ENCODE results near the gene SYNE3. TPM values are rescaled to one million over a fixed set of nuclear protein-coding genes. Genes with fewer than 3 reads are reported as not detected.
A peak's percentile ranks its signal among the peaks of the same experiment; 100 is the strongest.

Gene SYNE3
- total and polyA plus RNA-seq, 5 donors from 2014 or later: 2.7 to 71.7 (median 4.1) TPM

DNA sequence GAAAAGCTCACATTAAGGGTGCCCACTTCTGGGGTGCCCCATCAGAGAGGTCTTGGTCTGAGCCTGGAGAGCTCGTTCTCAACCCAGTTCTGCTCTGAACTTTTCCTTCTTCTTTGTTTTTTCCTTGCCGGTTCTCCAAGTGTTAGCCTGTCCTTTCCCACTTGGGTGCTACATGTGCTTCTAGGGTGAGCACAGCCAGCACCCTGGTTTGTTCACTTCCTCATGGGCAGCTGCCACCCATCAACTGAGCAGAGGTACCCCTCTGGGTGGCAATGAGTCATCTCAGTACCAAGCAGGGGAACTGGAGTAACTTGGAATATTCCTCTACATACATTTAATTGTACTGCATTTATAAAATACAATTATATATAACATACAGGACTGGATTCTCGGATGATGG lies 3.9 kb upstream of the SYNE3 start:
- no peaks in the 10 kb centered on the region for H3K27me3 ChIP-seq (ENCODE audit: control insufficient read depth, insufficient read depth, low read length)
- Mint-ChIP-seq H3K9me3 (no peaks in the 10 kb centered on the region), H3K36me3 (no peaks in the 10 kb centered on the region), H3K4me3 (peak overlapping the region; percentile 83 to 90 (median 90)), H3K27ac (peak overlapping the region; percentile 95 to 99 (median 96)), H3K27me3 (no peaks in the 10 kb centered on the region), H3K4me1 (peaks cover 34 to 85% (median 72%) of the 10 kb centered on the region in 4 donors)
- no peaks in the 10 kb centered on the region for H3K36me3 ChIP-seq (ENCODE audit: control insufficient read depth, insufficient read depth, low read length)
- peaks cover 93% of the 10 kb centered on the region for H3K4me1 ChIP-seq (ENCODE audit: control insufficient read depth, insufficient read depth, low read length, poor library complexity, severe bottlenecking)
- DNase-seq: peak in 1 of 3 donors; percentile 57
- H3K27ac ChIP-seq (ENCODE audit: insufficient read depth, low read length, poor library complexity, severe bottlenecking): peak overlapping the region; percentile 86
- H3K9me3 ChIP-seq (ENCODE audit: control insufficient read depth in 2 of 2, low read length in 2 of 2): no peaks in the 10 kb centered on the region
- peak overlapping the region; percentile 71 for H3K4me3 ChIP-seq (ENCODE audit: low read depth, low read length)
- ATAC-seq (ENCODE audit: low read depth in 2 of 2): no peak

DNA sequence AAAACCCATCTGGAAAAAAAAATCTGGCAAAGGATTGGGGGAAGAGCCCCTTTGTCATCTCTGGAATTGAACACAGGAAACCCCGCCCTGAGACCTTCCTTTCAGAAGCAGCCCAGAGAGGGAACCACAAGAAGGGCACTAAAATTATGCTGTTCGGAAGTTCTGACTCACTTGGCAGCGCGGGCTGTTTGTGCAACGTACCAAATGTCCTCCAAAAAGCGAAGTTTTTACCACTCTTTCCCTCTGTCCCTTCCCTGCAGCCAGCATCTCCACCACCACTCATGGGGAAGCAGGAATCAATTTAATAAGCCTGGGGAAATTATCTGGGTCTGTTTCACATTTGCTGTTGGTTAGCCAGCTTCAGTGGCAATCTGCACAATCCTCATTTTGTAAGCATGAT lies 3.2 kb upstream of the SYNE3 start:
- no peaks in the 10 kb centered on the region for H3K36me3 ChIP-seq (ENCODE audit: control insufficient read depth, insufficient read depth, low read length)
- H3K27me3 Mint-ChIP-seq: no peaks in the 10 kb centered on the region

DNA sequence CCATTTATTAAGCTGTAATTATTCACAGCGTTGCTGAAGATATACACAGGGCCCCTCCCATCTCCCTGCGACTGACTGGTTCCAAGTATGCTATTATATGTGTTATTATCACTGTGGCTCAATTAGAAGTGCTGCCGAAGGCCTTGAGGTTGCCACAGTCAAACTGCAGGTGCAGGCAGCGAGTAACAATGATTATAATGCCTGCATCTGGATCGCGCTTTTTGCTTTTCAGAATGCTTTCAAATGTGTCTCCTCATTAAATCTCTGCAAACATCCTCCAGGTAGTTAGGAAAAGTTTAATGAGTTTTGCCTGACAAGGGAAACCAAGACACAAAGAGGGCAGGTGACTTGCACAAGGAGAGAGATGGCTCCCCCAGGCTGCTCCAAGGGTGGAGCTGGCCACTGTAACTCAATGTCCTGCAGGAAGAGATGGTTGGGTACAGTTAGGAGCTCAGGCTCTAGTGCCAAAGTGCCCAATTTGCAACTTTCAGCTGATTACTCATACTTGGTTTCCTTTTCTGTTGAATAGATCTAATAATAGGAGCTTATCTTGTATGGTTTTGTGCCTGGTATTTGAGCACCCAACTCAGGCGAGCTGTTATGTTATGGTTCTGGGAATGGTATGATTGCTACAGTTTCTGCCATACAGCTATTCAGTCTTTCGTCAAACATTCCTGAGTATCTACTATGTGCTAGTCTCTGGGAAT lies 1.7 kb upstream of the SYNE3 start:
- Histone ChIP-seq H3K27ac (ENCODE audit: insufficient read depth, low read length, poor library complexity, severe bottlenecking) (peak overlapping the region; percentile 86), H3K4me3 (ENCODE audit: low read depth, low read length) (peak overlapping the region; percentile 71), H3K27me3 (ENCODE audit: control insufficient read depth, insufficient read depth, low read length) (no peaks in the 10 kb centered on the region), H3K36me3 (ENCODE audit: control insufficient read depth, insufficient read depth, low read length) (no peaks in the 10 kb centered on the region), H3K4me1 (ENCODE audit: control insufficient read depth, insufficient read depth, low read length, poor library complexity, severe bottlenecking) (peaks cover 95% of the 10 kb centered on the region), H3K9me3 (ENCODE audit: control insufficient read depth in 2 of 2, low read length in 2 of 2) (no peaks in the 10 kb centered on the region)
- ATAC-seq (ENCODE audit: low read depth in 2 of 2) (no peak), DNase-seq (peak in 1 of 3 donors; percentile 59)
- H3K27ac Mint-ChIP-seq: peak overlapping the region; percentile 95 to 99 (median 96)
- H3K4me3 Mint-ChIP-seq: peak overlapping the region; percentile 83 to 90 (median 90)
- no peaks in the 10 kb centered on the region for H3K36me3 Mint-ChIP-seq
- H3K9me3 Mint-ChIP-seq: no peaks in the 10 kb centered on the region
- no peaks in the 10 kb centered on the region for H3K27me3 Mint-ChIP-seq
- peaks cover 30 to 85% (median 60%) of the 10 kb centered on the region in 4 donors for H3K4me1 Mint-ChIP-seq

More for the DNA sequence above, 3.2 kb upstream of the SYNE3 start:
- Mint-ChIP-seq H3K4me1 (peaks cover 34 to 85% (median 69%) of the 10 kb centered on the region in 4 donors), H3K4me3 (peak overlapping the region; percentile 83 to 90 (median 90)), H3K36me3 (no peaks in the 10 kb centered on the region), H3K9me3 (no peaks in the 10 kb centered on the region), H3K27ac (peak overlapping the region; percentile 95 to 99 (median 96))
- Histone ChIP-seq H3K27me3 (ENCODE audit: control insufficient read depth, insufficient read depth, low read length) (no peaks in the 10 kb centered on the region), H3K4me1 (ENCODE audit: control insufficient read depth, insufficient read depth, low read length, poor library complexity, severe bottlenecking) (peaks cover 95% of the 10 kb centered on the region), H3K9me3 (ENCODE audit: control insufficient read depth in 2 of 2, low read length in 2 of 2) (no peaks in the 10 kb centered on the region), H3K4me3 (ENCODE audit: low read depth, low read length) (peak overlapping the region; percentile 71), H3K27ac (ENCODE audit: insufficient read depth, low read length, poor library complexity, severe bottlenecking) (peak overlapping the region; percentile 86)
- DNase-seq (peak; percentile 54 to 92 (median 60)), ATAC-seq (ENCODE audit: low read depth in 2 of 2) (peak; percentile 10 to 17)

DNA sequence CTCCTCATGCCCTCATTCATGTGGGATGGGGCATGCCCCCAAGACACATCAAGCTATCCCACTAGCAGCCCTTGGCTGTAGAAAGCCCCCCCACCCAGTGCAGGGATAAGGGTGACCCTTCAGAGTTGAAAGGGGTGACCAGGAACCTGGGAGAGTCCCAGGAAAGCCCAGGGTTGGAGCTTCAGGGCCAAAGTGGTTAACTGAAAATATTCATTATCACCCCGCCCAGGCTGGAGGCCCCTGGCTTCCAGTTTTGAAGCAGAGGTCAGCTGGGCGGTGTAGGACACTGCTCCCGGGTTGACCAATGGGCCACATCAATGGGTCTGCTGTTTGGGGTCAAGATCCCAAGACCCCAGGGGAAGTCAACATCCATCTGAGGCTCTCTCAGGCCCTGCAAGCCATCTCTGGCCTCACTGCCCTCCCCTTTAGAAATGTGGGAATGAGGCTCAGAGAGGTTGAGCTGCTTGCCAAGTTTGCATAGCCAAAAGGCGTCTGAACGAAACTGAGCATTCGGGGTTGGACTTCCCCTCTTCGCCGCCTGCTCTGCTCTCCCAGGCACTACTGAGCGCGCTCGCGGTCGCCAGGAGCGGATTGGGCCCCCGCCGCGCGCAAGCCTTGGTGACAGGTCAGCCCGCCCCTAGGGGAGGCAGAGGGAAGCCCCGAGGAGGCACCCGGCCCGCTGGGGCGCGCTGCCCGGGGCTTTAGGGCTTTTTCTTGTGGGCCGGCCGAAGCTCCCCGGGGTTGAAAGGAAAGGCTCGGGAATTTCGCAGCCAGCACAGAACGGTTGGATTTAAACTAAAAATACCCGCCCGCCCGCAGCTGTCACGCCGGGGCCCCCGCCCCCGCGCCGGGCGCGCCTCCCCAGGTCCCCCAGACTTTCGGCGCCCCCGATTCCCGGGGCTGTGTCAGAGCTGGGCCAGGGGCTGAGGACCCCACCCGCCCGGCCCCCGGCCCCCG lies 576 bp downstream of the SYNE3 start:
- Mint-ChIP-seq H3K27me3 (no peaks in the 10 kb centered on the region), H3K4me3 (peak overlapping the region; percentile 91 to 95 (median 94)), H3K36me3 (peaks cover 8% of the 10 kb centered on the region), H3K9me3 (no peaks in the 10 kb centered on the region), H3K27ac (peak overlapping the region; percentile 89 to 94 (median 94)), H3K4me1 (peaks cover 32 to 80% (median 57%) of the 10 kb centered on the region in 4 donors)
- no peaks in the 10 kb centered on the region for H3K9me3 ChIP-seq (ENCODE audit: control insufficient read depth in 2 of 2, low read length in 2 of 2)
- DNase-seq: peak; percentile 76 to 81 (median 76)
- H3K27me3 ChIP-seq (ENCODE audit: control insufficient read depth, insufficient read depth, low read length): no peaks in the 10 kb centered on the region
- peaks cover 82% of the 10 kb centered on the region for H3K4me1 ChIP-seq (ENCODE audit: control insufficient read depth, insufficient read depth, low read length, poor library complexity, severe bottlenecking)
- peak overlapping the region; percentile 86 for H3K27ac ChIP-seq (ENCODE audit: insufficient read depth, low read length, poor library complexity, severe bottlenecking)
- H3K36me3 ChIP-seq (ENCODE audit: control insufficient read depth, insufficient read depth, low read length): no peaks in the 10 kb centered on the region
- ATAC-seq (ENCODE audit: low read depth in 2 of 2): peak; percentile 78 to 79
- H3K4me3 ChIP-seq (ENCODE audit: low read depth, low read length): peak overlapping the region; percentile 86

DNA sequence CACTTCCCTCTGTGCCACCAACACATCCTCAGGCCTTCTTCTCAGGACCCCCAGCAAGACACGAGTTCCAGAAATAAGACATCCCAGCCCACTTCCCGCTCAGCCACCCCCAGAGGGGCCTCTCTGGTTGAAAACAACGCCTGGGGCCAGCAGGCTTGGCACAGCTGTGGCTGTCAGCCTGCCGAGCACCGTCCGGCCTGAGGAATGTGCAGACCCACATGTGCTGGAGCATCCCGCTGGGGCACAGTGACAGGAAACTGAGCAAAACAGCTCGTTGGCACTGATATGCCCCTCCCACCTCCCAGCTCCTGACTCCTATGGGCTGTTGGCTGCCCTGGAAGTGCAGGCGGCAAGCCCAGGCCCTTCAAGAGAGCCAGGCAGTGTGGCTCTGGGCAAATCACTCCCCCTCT lies 1.4 kb downstream of the SYNE3 start:
- no peaks in the 10 kb centered on the region for H3K27me3 Mint-ChIP-seq
- H3K4me1 ChIP-seq (ENCODE audit: control insufficient read depth, insufficient read depth, low read length, poor library complexity, severe bottlenecking): peaks cover 80% of the 10 kb centered on the region
- H3K9me3 Mint-ChIP-seq: no peaks in the 10 kb centered on the region
- H3K27ac Mint-ChIP-seq: peak overlapping the region; percentile 79 to 94 (median 89)
- H3K27ac ChIP-seq (ENCODE audit: insufficient read depth, low read length, poor library complexity, severe bottlenecking): peak overlapping the region; percentile 86
- DNase-seq (no peak), ATAC-seq (ENCODE audit: low read depth in 2 of 2) (no peak)
- H3K9me3 ChIP-seq (ENCODE audit: control insufficient read depth in 2 of 2, low read length in 2 of 2): no peaks in the 10 kb centered on the region
- peak overlapping the region; percentile 91 to 95 (median 94) for H3K4me3 Mint-ChIP-seq
- H3K36me3 Mint-ChIP-seq: peaks cover 11% of the 10 kb centered on the region
- H3K4me1 Mint-ChIP-seq: peaks cover 34 to 84% (median 57%) of the 10 kb centered on the region in 4 donors
- peak overlapping the region; percentile 86 for H3K4me3 ChIP-seq (ENCODE audit: low read depth, low read length)
- no peaks in the 10 kb centered on the region for H3K27me3 ChIP-seq (ENCODE audit: control insufficient read depth, insufficient read depth, low read length)
- peaks cover 3% of the 10 kb centered on the region for H3K36me3 ChIP-seq (ENCODE audit: control insufficient read depth, insufficient read depth, low read length)

DNA sequence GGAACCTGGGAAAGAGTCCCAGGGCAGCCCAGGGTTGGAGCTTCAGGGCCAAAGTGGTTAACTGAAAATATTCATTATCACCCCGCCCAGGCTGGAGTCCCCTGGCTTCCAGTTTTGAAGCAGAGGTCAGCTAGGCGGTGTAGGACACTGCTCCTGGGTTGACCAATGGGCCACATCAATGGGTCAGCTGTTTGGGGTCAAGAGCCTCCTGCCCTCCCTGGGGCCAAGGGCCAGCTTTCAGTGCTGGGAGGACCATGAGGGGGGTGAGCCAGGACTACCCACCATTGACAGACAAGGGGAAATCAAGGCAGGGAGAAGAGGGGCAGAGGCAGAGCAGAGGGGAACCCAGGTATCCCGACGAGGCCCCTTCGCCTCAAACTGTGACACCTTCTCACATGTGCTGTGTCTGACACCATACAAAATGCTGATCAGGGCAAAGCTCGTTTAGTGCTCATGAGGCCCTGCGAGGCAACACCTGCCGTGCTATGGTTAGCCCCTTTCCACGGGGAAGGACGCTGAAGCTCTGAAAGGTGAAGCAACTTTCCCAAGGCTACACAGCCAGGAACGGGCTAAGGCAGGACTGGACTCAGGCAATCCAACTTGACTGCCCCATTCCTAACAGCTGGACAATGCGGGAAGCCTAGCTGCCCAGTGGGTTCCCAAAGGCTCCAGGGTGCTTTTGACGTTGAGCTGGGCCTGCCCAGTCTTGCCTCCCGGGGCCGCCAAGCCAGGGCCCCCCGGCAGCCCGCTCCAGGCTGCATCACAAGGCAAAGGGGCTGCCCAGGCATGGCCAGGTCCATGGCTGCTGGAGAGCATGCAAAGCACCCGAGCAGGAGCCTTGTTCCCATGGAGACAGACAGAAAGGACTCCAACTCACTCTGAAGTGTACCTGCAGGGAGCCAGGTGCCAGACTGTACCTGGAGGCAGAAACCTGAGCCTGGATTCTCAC lies 2.0 kb downstream of the SYNE3 start:
- no peaks in the 10 kb centered on the region for H3K9me3 ChIP-seq (ENCODE audit: control insufficient read depth in 2 of 2, low read length in 2 of 2)
- Mint-ChIP-seq H3K36me3 (peaks cover 16% of the 10 kb centered on the region), H3K27me3 (no peaks in the 10 kb centered on the region), H3K4me3 (peak overlapping the region; percentile 91 to 95 (median 94)), H3K4me1 (peaks cover 31 to 84% (median 56%) of the 10 kb centered on the region in 4 donors), H3K27ac (peak overlapping the region; percentile 89 to 94 (median 91)), H3K9me3 (no peaks in the 10 kb centered on the region)
- DNase-seq (no peak), ATAC-seq (ENCODE audit: low read depth in 2 of 2) (no peak)
- H3K4me1 ChIP-seq (ENCODE audit: control insufficient read depth, insufficient read depth, low read length, poor library complexity, severe bottlenecking): peaks cover 80% of the 10 kb centered on the region
- H3K27me3 ChIP-seq (ENCODE audit: control insufficient read depth, insufficient read depth, low read length): no peaks in the 10 kb centered on the region
- H3K4me3 ChIP-seq (ENCODE audit: low read depth, low read length): peak overlapping the region; percentile 86
- peaks cover 5% of the 10 kb centered on the region for H3K36me3 ChIP-seq (ENCODE audit: control insufficient read depth, insufficient read depth, low read length)
- H3K27ac ChIP-seq (ENCODE audit: insufficient read depth, low read length, poor library complexity, severe bottlenecking): peak overlapping the region; percentile 86

DNA sequence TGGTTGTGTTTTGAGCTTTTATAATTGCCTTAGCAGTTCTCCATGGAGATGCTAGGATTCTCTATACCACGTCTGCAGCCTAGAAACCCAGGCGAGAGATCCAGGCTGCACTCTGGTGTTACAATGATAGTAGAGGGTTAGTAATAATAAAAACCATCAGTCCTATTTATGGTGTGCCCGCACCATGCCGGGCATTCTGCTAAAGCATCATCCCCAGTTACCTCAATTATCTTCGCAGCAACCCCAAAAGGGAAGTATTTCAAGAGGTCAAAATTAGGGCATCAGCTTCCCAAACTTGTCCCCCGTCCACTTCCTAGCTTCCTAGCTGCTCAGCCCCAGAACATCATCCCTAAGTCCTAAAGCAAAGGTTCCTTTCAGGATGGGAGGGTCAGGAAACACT lies 3.2 kb downstream of the SYNE3 start:
- H3K27ac ChIP-seq (ENCODE audit: insufficient read depth, low read length, poor library complexity, severe bottlenecking): peak overlapping the region; percentile 86
- H3K27me3 ChIP-seq (ENCODE audit: control insufficient read depth, insufficient read depth, low read length): no peaks in the 10 kb centered on the region
- H3K4me3 ChIP-seq (ENCODE audit: low read depth, low read length): peak overlapping the region; percentile 53
- DNase-seq (no peak), ATAC-seq (ENCODE audit: low read depth in 2 of 2) (no peak)
- H3K4me1 ChIP-seq (ENCODE audit: control insufficient read depth, insufficient read depth, low read length, poor library complexity, severe bottlenecking): peaks cover 80% of the 10 kb centered on the region
- no peaks in the 10 kb centered on the region for H3K9me3 ChIP-seq (ENCODE audit: control insufficient read depth in 2 of 2, low read length in 2 of 2)
- Mint-ChIP-seq H3K36me3 (peaks cover 22% of the 10 kb centered on the region), H3K27me3 (no peaks in the 10 kb centered on the region), H3K9me3 (no peaks in the 10 kb centered on the region), H3K27ac (peak overlapping the region; percentile 4 to 94 (median 43)), H3K4me1 (peaks cover 28 to 83% (median 52%) of the 10 kb centered on the region in 4 donors), H3K4me3 (peak overlapping the region; percentile 0 to 94 (median 30))
- H3K36me3 ChIP-seq (ENCODE audit: control insufficient read depth, insufficient read depth, low read length): peaks cover 13% of the 10 kb centered on the region
